ENCODE results near the gene SAG.

- TF ChIP-seq POLR2AphosphoS5 (IDR thresholded peaks at IDR 0.05; ENCODE audit: low read depth) (no peak), CTCF (conservative IDR thresholded peaks at IDR 0.05; ENCODE audit: low read depth in 2 of 2) (no peak), REST (IDR thresholded peaks at IDR 0.05; ENCODE audit: unreplicated experiment) (no peak), ZNF331 (CRISPR knock-in tag; IDR thresholded peaks at IDR 0.05; ENCODE audit: low read depth) (no peak), EZH2 (IDR thresholded peaks at IDR 0.05; ENCODE audit: low read depth, unreplicated experiment) (no peak), CREB1 (CRISPR knock-in tag; IDR thresholded peaks at IDR 0.05; ENCODE audit: low read depth) (no peak), ZNF114 (CRISPR knock-in tag; IDR thresholded peaks at IDR 0.05) (no peak), EZH2phosphoT487 (IDR thresholded peaks at IDR 0.05; ENCODE audit: unreplicated experiment) (no peak), ETS1 (IDR thresholded peaks at IDR 0.05) (no peak), JUNB (IDR thresholded peaks at IDR 0.05; ENCODE audit: unreplicated experiment) (no peak), STAT1 (IDR thresholded peaks at IDR 0.05; ENCODE audit: unreplicated experiment) (no peak), NANOG (IDR thresholded peaks at IDR 0.05; ENCODE audit: borderline replicate concordance) (no peak), ZNF462 (CRISPR knock-in tag; IDR thresholded peaks at IDR 0.05) (no peak)
Measured at GRCh38 chr2:233385489-233386044, 78.0 kb downstream of the SAG start.
